ENCODE data around the gene CUTC.
A peak's percentile ranks its signal among the peaks of the same experiment; 100 is the strongest.

The CUTC gene, protein sequence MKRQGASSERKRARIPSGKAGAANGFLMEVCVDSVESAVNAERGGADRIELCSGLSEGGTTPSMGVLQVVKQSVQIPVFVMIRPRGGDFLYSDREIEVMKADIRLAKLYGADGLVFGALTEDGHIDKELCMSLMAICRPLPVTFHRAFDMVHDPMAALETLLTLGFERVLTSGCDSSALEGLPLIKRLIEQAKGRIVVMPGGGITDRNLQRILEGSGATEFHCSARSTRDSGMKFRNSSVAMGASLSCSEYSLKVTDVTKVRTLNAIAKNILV

DNA sequence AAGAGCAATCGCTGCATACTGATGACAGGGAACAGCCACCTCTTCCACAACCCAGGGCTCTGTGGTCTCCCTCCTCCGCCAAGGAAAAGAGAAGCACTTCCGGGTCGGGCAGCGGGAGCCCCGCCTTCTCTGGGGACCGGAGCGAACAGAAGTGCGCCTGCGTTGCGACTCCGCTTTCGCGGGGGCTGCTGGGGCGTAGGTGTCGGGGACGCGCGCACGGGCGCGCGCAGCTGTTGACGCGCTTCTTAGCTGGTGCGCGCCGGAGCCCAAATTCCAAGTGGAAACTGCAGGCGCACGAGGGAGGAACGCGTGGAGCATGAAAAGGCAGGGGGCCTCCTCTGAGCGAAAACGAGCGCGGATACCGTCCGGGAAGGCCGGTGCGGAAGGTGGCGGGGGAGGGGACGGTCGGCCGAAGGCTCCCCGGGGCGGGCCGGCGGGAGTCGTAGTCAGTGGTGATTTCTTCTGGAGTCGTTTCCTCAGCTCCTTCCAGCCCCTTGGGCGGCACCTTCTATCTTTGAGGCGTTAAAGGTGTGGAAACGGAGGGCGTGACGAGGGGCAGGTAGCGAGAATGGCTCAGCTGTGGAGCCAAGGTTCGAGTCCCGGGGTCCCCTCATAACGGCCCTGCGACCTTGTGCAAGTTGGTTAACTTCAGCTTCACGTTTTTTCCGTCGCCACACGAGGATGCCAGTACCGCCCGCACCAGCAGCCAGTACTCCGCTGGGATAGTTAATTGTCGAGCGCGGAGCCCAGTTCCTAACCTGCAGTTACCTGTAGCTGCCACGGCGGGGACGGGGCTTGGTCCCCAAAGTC is at the start of gene CUTC, which contains the start of gene COX15:
Gene CUTC (plus strand): TSS at position 202 of the 810 bp plus-strand sequence. CDS start 115 bp downstream, at position 317.
Gene COX15 (minus strand): TSS at position 95 of the 810 bp plus-strand sequence. CDS start 78 bp downstream, at position 17.
- H3K4me3 ChIP-seq (ENCODE audit: low read length), result peak within 1 kb of the TSS; percentile 100
- TF ChIP-seq, protein P1, sequence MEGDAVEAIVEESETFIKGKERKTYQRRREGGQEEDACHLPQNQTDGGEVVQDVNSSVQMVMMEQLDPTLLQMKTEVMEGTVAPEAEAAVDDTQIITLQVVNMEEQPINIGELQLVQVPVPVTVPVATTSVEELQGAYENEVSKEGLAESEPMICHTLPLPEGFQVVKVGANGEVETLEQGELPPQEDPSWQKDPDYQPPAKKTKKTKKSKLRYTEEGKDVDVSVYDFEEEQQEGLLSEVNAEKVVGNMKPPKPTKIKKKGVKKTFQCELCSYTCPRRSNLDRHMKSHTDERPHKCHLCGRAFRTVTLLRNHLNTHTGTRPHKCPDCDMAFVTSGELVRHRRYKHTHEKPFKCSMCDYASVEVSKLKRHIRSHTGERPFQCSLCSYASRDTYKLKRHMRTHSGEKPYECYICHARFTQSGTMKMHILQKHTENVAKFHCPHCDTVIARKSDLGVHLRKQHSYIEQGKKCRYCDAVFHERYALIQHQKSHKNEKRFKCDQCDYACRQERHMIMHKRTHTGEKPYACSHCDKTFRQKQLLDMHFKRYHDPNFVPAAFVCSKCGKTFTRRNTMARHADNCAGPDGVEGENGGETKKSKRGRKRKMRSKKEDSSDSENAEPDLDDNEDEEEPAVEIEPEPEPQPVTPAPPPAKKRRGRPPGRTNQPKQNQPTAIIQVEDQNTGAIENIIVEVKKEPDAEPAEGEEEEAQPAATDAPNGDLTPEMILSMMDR (conservative IDR thresholded peaks at IDR 0.05; ENCODE audit: low read length), result peak; percentile 38
- DNase-seq (ENCODE audit: low read depth), result peak; percentile 95

DNA sequence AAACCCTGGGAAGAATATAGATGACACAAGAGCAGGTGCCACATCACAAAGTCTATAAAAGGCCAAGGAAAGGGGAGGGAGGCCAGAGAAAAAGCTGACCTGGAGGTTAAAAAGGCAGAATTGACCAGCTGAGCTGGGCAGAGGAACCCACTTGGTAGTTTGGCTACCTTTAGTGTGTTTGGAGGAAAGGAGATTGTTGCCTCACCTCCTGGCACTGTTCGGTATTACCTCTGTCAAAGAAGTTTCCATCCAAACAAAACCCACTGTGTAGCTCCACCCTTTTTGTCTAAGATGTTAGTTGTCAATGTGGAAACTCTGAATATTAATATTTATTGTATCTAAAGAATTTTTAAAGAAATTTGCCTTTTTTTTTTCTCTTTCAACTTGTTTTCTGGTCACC is 49.3 kb upstream of the CUTC start:
- no peak for DNase-seq (ENCODE audit: low read depth)
- TF ChIP-seq, protein P1 (conservative IDR thresholded peaks at IDR 0.05; ENCODE audit: low read length), result no peak
- no peak overlapping the region for H3K4me3 ChIP-seq (ENCODE audit: low read length)

DNA sequence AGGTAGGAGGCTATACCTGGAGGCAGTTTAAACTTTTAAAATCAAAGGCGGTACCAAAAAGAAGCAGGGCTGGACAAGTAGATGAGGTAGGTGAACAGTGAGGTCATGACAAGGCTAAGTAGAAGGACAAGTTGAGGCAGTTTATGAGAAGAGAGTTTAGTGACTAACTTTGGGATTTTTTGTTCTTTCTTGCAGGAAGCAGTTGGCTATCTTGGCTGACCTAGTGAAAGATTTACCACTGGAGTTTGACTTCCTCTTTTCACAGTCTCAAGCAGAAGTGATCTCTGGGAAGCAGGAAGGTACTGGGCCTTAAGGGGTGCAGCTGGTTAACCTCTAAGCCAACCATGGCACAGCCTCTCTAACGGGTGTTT is 46.5 kb upstream of the CUTC start:
- TF ChIP-seq, protein P1 (conservative IDR thresholded peaks at IDR 0.05; ENCODE audit: low read length), result no peak
- no peak for DNase-seq (ENCODE audit: low read depth)
- H3K4me3 ChIP-seq (ENCODE audit: low read length), result no peak overlapping the region

DNA sequence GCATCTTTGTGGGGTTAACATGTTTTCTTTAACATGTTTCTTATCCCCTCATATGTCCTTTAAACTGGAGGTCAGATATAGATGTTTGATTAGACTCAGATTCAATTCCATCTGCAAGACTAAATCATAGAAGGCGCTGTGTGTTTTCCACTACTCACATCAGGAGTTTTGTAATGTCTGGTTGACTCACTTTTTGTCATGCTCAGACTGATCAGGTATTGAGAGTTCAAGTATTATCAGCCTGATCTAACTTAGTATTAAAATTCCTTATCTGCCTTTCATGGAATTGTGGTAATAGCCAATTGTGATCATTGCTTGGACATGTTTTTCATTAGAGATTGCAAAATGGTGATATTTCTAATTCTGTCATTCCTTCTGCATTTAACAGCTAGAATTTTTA is 42.6 kb upstream of the CUTC start:
- peak; percentile 29 for DNase-seq (ENCODE audit: low read depth)
- H3K4me3 ChIP-seq (ENCODE audit: low read length), result no peak overlapping the region
- TF ChIP-seq, protein P1 (conservative IDR thresholded peaks at IDR 0.05; ENCODE audit: low read length), result no peak

DNA sequence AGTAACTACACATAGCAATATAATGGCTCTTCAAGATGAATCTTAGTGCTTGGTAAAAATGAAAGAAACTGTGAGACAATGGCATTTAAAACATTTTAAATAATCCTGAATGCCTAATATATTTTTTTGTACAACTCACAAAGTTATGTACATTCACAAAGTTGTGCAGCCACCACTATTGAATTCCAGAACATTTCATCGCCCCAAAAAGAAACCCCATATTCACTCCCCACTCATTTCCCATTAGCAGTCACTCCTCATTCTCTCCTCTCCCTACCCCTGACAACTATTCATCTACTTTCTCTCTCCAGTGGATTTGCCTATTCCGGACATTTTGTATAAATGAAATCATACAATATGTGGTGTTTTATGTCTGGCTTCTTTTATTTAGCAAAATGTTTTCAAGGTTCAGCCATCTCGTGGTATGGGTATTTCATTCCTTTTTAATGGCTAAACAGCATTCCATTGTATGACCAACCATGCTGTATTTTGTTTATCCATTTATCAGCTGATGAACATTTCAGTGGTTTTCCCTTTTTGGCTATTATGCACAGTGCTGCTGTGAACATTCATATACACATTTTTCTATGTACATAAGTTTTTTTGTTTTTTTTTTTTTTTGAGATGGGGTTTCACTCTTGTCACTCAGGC is 38.0 kb upstream of the CUTC start:
- TF ChIP-seq, protein P1 (conservative IDR thresholded peaks at IDR 0.05; ENCODE audit: low read length), result no peak
- DNase-seq (ENCODE audit: low read depth), result peak; percentile 92
- H3K4me3 ChIP-seq (ENCODE audit: low read length), result no peak overlapping the region

DNA sequence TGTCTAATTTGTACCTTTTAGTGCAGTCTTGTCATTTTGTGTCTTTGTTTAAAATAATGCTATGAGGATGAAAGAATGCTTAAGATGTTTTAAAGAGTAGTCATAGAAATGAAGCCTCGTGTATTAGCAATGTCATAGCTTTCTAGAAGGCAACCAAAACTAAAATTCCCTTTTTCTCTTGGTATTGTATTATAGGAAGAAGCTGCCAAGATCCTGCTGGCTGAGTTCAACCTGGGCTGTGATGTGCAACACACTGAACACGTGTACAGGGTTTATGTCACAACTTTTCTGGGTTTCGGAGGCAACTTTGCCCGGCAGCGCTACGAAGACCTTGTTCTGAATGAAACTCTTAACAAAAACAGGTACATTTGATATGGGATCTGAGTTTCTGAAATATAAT is 36.3 kb upstream of the CUTC start:
- peak; percentile 66 for DNase-seq (ENCODE audit: low read depth)

More for the DNA sequence above, 36.3 kb upstream of the CUTC start:
- TF ChIP-seq, protein P1 (conservative IDR thresholded peaks at IDR 0.05; ENCODE audit: low read length), result no peak
- H3K4me3 ChIP-seq (ENCODE audit: low read length), result no peak overlapping the region
